Mucosa of rectum (tissue), 2 donors: Measurements from ENCODE around the gene HELZ.

ENCODE experiments used
- H3K27ac ChIP-seq, 2 donors: one replicate each; pipeline ENCODE4 v1.7.0; 2013; ENCODE audit warnings: inconsistent platforms in 2 of 2, low read depth in 2 of 2, low read length in 2 of 2
- H3K27me3 ChIP-seq, 2 donors: one replicate each; pipeline ENCODE4 v1.7.0; 2013; ENCODE audit warnings: low read length in 2 of 2; ENCODE audit not compliant: control insufficient read depth in 2 of 2, insufficient read depth in 2 of 2
- H3K36me3 ChIP-seq, 2 donors: one replicate each; pipeline ENCODE4 v1.7.0; 2013; ENCODE audit warnings: low read length in 2 of 2; ENCODE audit not compliant: control insufficient read depth in 2 of 2, insufficient read depth in 2 of 2
- H3K4me1 ChIP-seq, 2 donors: one replicate each; pipeline ENCODE4 v1.7.0; 2013; ENCODE audit warnings: low read length in 2 of 2, mild to moderate bottlenecking in 1 of 2; ENCODE audit not compliant: control insufficient read depth in 2 of 2, insufficient read depth in 2 of 2
- H3K4me3 ChIP-seq, 2 donors: one replicate each; pipeline ENCODE4 v1.7.0; 2013; ENCODE audit warnings: low read length in 2 of 2
- H3K9ac ChIP-seq, 2 donors: one replicate each; pipeline ENCODE4 v1.7.0; 2013; ENCODE audit warnings: low read length in 2 of 2, low read depth in 1 of 2, mild to moderate bottlenecking in 1 of 2
- H3K9me3 ChIP-seq, 2 donors: one replicate each; pipeline ENCODE4 v1.7.0; 2013; ENCODE audit warnings: low read length in 2 of 2; ENCODE audit not compliant: control insufficient read depth in 2 of 2
- donor health status: healthy.
- donor health status: Normal muscosa, but diverticular disease.

HELZ gene

GRCh38 chr17:67232441-67232840, 12.6 kb downstream of the HELZ start:
- no peak overlapping the region for H3K27ac ChIP-seq
- H3K4me1 ChIP-seq, result no peaks in the 10 kb centered on the region
- H3K36me3 ChIP-seq, result peaks cover 8 to 13% of the 10 kb centered on the region in 2 donors
- no peaks in the 10 kb centered on the region for H3K27me3 ChIP-seq
- H3K9me3 ChIP-seq, result no peaks in the 10 kb centered on the region
- no peak overlapping the region for H3K4me3 ChIP-seq
- no peak overlapping the region for H3K9ac ChIP-seq

GRCh38 chr17:67229109-67229955, 15.7 kb downstream of the HELZ start:
- Histone ChIP-seq H3K27ac (no peak overlapping the region), H3K4me1 (no peaks in the 10 kb centered on the region), H3K4me3 (no peak overlapping the region), H3K9me3 (no peaks in the 10 kb centered on the region), H3K9ac (no peak overlapping the region), H3K27me3 (no peaks in the 10 kb centered on the region), H3K36me3 (no peaks in the 10 kb centered on the region)

- H3K9me3 ChIP-seq, result no peaks in the 10 kb centered on the region
- peaks cover 0 to 3% of the 10 kb centered on the region in 2 donors for H3K36me3 ChIP-seq
- no peak overlapping the region for H3K9ac ChIP-seq
- H3K27ac ChIP-seq, result no peak overlapping the region
- no peaks in the 10 kb centered on the region for H3K27me3 ChIP-seq
- no peak overlapping the region for H3K4me3 ChIP-seq
- H3K4me1 ChIP-seq, result no peaks in the 10 kb centered on the region
Observed at GRCh38 chr17:67227488-67227887, 17.5 kb downstream of the HELZ start.

GRCh38 chr17:67225316-67225715, 19.7 kb downstream of the HELZ start:
- Histone ChIP-seq H3K4me3 (no peak overlapping the region), H3K27ac (no peak overlapping the region), H3K9me3 (no peaks in the 10 kb centered on the region), H3K36me3 (peaks cover 0 to 5% of the 10 kb centered on the region in 2 donors), H3K4me1 (no peaks in the 10 kb centered on the region), H3K27me3 (no peaks in the 10 kb centered on the region), H3K9ac (no peak overlapping the region)

- H3K36me3 ChIP-seq, result peaks cover 0 to 5% of the 10 kb centered on the region in 2 donors
- no peak overlapping the region for H3K4me3 ChIP-seq
- no peak overlapping the region for H3K9ac ChIP-seq
- H3K4me1 ChIP-seq, result no peaks in the 10 kb centered on the region
- no peak overlapping the region for H3K27ac ChIP-seq
- no peaks in the 10 kb centered on the region for H3K27me3 ChIP-seq
- H3K9me3 ChIP-seq, result no peaks in the 10 kb centered on the region
Observed at GRCh38 chr17:67224736-67225135, 20.3 kb downstream of the HELZ start.

GRCh38 chr17:67223924-67224323, 21.1 kb downstream of the HELZ start:
- no peaks in the 10 kb centered on the region for H3K4me1 ChIP-seq
- H3K27me3 ChIP-seq, result no peaks in the 10 kb centered on the region

GRCh38 chr17:67221062-67221998, 23.7 kb downstream of the HELZ start:
- Histone ChIP-seq H3K4me1 (no peaks in the 10 kb centered on the region), H3K27me3 (no peaks in the 10 kb centered on the region), H3K27ac (no peak overlapping the region), H3K9ac (no peak overlapping the region), H3K36me3 (peaks cover 15 to 24% of the 10 kb centered on the region in 2 donors), H3K4me3 (no peak overlapping the region), H3K9me3 (no peaks in the 10 kb centered on the region)

More at GRCh38 chr17:67223924-67224323, 21.1 kb downstream of the HELZ start:
- Histone ChIP-seq H3K27ac (no peak overlapping the region), H3K9me3 (no peaks in the 10 kb centered on the region), H3K9ac (no peak overlapping the region), H3K4me3 (no peak overlapping the region), H3K36me3 (peaks cover 0 to 5% of the 10 kb centered on the region in 2 donors)

GRCh38 chr17:67218385-67218950, 26.5 kb downstream of the HELZ start:
- Histone ChIP-seq H3K4me3 (no peak overlapping the region), H3K27ac (no peak overlapping the region), H3K4me1 (peaks cover 0 to 3% of the 10 kb centered on the region in 2 donors), H3K36me3 (peaks cover 18 to 27% of the 10 kb centered on the region in 2 donors), H3K9me3 (no peaks in the 10 kb centered on the region), H3K27me3 (no peaks in the 10 kb centered on the region), H3K9ac (no peak overlapping the region)

- H3K36me3 ChIP-seq, result peaks cover 18 to 25% of the 10 kb centered on the region in 2 donors
- H3K9me3 ChIP-seq, result no peaks in the 10 kb centered on the region
- peaks cover 0 to 9% of the 10 kb centered on the region in 2 donors for H3K4me1 ChIP-seq
Observed at GRCh38 chr17:67217446-67217845, 27.6 kb downstream of the HELZ start.

More at GRCh38 chr17:67217446-67217845, 27.6 kb downstream of the HELZ start:
- Histone ChIP-seq H3K27ac (no peak overlapping the region), H3K4me3 (no peak overlapping the region), H3K9ac (no peak overlapping the region), H3K27me3 (no peaks in the 10 kb centered on the region)
